NT2/D1 (cell line): Measurements from ENCODE around the gene SLC25A1.
A peak's percentile ranks its signal among the peaks of the same experiment; 100 is the strongest.

Source experiments
- DNase-seq: peaks from one replicate; pipeline ENCODE4 v3.0.0-alpha.2; 2011; ENCODE audit warnings: low read depth, low spot score
- H3K27me3 ChIP-seq: 2 replicates; pipeline ENCODE4 v1.6.0; 2011; ENCODE audit warnings: mild to moderate bottlenecking; ENCODE audit not compliant: insufficient read length, insufficient read depth
- H3K36me3 ChIP-seq: 2 replicates; pipeline ENCODE4 v1.6.1; 2011; ENCODE audit warnings: mild to moderate bottlenecking, low read length, mixed read lengths; ENCODE audit not compliant: insufficient read depth, insufficient read length
- H3K4me1 ChIP-seq: 2 replicates; pipeline ENCODE4 v1.5.1; 2011; ENCODE audit not compliant: insufficient read depth, insufficient read length
- H3K4me3 ChIP-seq: 2 replicates; pipeline ENCODE4 v1.5.1; 2011; ENCODE audit warnings: low read depth; ENCODE audit not compliant: insufficient read length
- H3K9ac ChIP-seq: 2 replicates; pipeline ENCODE4 v1.6.0; 2011; ENCODE audit warnings: low read depth; ENCODE audit not compliant: insufficient read length
- H3K9me3 ChIP-seq: 2 replicates; pipeline ENCODE4 v1.5.1; 2011; ENCODE audit warnings: mild to moderate bottlenecking, low read length; ENCODE audit not compliant: insufficient read depth
- SUZ12 ChIP-seq: IDR thresholded peaks from 2 replicates; pipeline ENCODE4 v1.6.1; 2011; ENCODE audit not compliant: insufficient read length, insufficient read depth; ENCODE audit errors: extremely low read depth
- YY1 ChIP-seq: IDR thresholded peaks from 2 replicates; pipeline ENCODE4 v1.6.1; 2011; ENCODE audit not compliant: insufficient read length, insufficient read depth
- ZNF274 ChIP-seq: IDR thresholded peaks from 2 replicates; pipeline ENCODE4 v1.6.1; 2011; ENCODE audit warnings: mild to moderate bottlenecking, low read depth, low read length

Gene SLC25A1

DNA sequence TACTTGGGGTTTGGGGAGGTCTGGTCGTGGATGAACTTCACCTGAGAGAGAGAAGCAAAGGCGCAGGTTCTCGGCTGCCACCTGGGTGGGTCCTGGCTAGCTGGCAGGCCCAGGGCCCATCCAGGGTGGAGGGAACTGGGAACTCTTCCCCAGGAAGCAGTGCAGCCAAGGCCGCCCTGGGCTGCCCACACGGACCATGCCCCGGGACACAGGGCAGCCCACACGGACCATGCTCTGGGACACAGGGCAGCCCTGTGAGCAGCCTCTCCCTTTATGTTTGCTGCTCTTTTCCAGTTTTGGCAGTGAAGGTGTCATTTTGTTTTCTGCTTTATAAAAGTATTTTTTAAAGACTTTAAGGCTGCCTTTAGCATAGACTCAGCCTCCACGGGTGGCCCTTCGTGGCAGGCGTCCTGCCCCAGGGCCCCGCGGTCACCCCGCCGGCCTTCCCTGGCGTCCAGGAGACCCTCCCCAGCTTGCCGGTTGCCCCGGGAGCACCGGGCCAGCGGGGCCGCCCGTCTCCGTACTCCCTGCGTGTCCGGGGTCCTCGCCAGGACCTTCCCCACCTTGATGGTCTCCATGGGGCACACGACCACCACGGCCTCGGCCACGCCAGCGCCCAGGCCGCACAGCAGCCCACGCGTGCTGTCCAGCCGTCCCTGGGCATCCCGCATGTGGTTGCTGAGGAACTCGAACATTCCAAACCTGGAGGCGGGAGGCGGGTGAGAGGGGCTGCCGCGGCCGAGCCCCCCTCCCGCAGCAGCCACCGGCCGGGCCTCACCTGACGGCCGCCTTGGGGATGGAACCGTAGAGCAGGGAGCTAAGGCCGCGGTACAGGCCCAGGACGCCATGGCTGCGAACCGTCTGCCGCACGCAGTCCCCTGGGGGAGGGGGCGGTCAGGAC, 1.1 kb downstream of the SLC25A1 start:
- DNase-seq, result no peak

DNA sequence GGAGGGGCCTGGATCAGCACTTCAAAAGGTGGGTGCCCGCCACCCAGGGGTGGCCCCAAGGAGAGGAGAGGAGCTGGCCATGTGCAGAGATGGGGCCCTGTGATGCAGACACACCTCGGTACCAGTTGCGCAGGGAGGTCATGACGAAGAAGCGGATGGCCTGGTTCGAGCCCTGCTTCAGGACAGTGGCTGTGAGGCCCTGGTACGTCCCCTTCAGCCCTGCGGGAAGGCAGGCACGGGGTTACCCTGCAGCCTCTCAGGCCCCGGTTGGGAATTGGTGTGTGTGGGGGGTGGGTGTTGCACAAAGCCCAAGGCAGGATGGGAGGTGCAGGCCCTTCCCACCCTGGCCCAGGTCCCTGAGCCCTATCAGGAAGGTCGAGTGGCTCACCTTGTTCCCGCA, 1.8 kb downstream of the SLC25A1 start:
- TF ChIP-seq YY1, result no peak
- TF ChIP-seq SUZ12, result no peak
- TF ChIP-seq ZNF274, result no peak
- Histone ChIP-seq H3K4me1 (peaks cover 46% of the 10 kb centered on the region), H3K36me3 (peaks cover 45% of the 10 kb centered on the region), H3K9me3 (no peaks in the 10 kb centered on the region), H3K4me3 (peak overlapping the region; percentile 15), H3K9ac (peak overlapping the region; percentile 90), H3K27me3 (no peaks in the 10 kb centered on the region)
- no peak for DNase-seq

More for the DNA sequence above, 1.1 kb downstream of the SLC25A1 start:
- Histone ChIP-seq H3K9me3 (no peaks in the 10 kb centered on the region), H3K27me3 (no peaks in the 10 kb centered on the region), H3K9ac (peak overlapping the region; percentile 90), H3K4me1 (peaks cover 49% of the 10 kb centered on the region), H3K4me3 (peak overlapping the region; percentile 74), H3K36me3 (peaks cover 41% of the 10 kb centered on the region)
- no peak for TF ChIP-seq YY1
- no peak for TF ChIP-seq SUZ12
- TF ChIP-seq ZNF274, result no peak

DNA sequence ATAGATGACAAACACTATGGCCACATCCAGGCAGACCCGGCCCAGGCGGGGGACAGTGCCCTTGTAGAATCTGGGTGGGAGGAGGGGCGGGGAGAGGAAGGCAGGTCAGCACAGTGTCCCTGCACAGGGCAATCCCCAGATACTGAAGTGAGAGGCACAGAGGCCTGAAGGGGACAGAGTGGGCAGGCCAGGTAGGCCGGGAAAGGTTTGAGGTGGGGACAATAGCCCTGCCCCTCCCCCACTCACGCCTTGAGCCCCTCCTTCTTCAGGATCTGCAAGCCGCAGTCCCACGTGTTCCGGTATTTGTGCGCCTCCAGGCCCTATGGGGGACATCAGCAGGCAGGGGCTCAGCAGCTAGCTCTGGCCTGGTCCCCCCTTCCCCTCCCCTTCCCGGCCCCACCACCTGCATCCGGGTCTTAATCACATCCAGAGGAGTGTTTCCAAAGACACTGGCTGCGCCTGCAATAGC, 2.3 kb downstream of the SLC25A1 start:
- peaks cover 45% of the 10 kb centered on the region for H3K36me3 ChIP-seq
- no peaks in the 10 kb centered on the region for H3K9me3 ChIP-seq
- no peak overlapping the region for H3K4me3 ChIP-seq
- no peaks in the 10 kb centered on the region for H3K27me3 ChIP-seq
- peak overlapping the region; percentile 64 for H3K9ac ChIP-seq
- peaks cover 46% of the 10 kb centered on the region for H3K4me1 ChIP-seq
- DNase-seq, result no peak
- TF ChIP-seq SUZ12 (no peak), ZNF274 (no peak), YY1 (no peak)

DNA sequence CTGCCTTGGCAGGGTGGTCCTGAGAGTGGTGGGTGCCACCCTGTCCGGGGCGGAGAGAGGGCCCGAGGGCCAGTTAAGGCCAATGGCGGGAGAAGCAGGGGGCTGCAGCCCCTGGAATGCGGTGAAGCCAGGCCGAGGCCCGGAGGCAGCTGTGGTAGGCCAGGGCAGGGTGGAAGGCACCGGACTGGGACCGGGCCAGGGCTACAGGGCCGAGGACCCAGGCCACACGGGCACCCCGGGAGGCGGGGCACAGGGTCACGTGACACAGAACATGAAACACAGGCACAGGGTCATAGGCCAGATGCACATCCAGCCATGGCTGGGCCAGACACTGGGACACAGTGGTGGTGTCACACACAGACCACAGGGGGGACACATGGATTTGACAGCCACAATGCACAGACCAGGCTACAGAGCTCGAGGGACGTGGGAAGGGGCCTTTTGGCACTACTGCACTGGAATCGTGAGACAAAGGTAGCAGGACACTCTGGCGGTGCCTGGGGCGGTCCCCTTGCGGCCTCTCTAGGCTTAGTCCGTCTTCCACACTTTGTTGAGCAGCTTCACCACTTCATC, 2.8 kb downstream of the SLC25A1 start:
- Histone ChIP-seq H3K27me3 (peaks cover 4% of the 10 kb centered on the region), H3K9me3 (no peaks in the 10 kb centered on the region), H3K36me3 (peaks cover 45% of the 10 kb centered on the region), H3K4me1 (peaks cover 44% of the 10 kb centered on the region), H3K4me3 (no peak overlapping the region), H3K9ac (peak overlapping the region; percentile 64)
- TF ChIP-seq SUZ12 (no peak), ZNF274 (no peak), YY1 (no peak)
- no peak for DNase-seq

DNA sequence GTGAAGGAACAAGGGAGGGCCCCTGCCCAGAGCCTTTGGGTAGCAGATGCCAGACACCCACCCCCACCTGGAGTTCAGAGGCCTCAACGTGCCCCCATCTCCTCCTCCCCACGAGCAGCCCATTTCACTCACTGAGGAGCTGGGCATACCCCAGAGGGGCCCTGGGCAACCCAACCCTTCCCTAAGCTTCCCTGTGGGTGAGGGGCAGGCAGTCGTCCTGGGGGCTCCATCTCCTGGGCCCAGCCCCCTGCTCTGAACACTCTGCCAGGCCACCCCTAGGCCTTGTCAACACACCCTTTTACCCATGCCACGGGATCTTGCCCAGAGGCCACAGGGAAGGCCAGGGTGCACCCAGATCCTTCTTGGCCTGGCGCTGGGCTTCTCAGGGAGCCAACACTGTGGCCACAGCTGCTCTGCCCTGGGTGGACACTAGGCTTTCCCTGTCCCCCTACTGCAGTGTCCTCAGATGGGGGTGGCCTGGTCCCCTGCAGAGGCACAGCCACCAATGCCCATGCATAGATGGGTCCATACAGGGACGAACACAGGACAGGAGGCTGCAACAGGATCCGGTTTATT, 3.4 kb downstream of the SLC25A1 start:
- no peak overlapping the region for H3K4me3 ChIP-seq

DNA sequence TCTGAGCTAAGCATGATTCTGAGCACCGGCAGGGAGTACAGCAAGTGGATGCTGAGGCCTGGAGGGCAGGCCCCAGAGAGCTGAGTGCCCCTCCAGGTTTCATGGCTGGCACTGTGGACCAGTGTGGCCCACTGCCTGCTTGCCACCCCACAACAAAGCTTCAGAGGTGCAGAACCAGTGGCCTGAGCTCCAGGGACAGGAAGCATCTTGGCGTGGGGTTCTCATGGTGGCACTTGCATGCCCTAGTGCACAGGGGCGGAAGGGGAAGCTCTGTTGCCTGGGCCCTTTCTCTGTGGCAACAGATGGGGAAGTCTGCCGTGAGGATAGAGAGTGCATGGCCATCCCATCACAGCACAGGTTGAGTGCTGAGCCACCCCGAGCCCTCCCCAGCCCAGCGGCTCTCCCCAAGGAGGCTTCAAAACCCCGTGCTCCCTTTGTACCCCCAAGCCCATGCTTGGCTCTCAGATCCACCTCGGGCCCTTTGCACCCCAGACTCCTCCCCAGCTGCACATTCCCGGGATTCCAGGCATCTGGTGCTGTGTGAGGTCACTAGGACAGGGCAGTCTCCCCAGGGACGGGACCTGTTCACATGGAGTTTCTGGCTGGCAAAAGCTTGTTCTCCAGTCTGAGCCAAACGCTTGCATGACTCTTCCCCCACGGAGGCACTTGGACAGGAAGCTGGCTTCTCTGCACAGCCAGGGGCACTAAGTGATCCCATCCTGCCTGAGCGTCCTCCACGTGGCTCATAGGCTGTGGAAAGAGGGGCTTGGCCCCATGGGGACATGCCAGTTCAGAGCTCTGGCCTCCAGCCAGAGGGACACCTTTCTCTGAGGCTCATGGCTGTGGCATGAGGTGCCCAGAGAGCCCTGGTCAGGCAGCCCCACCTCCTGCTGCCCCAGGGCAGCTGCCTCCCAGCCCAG, 4.2 kb downstream of the SLC25A1 start:
- H3K4me1 ChIP-seq, result peaks cover 45% of the 10 kb centered on the region

More for the DNA sequence above, 3.4 kb downstream of the SLC25A1 start:
- no peak for DNase-seq
- Histone ChIP-seq H3K9ac (peak overlapping the region; percentile 56), H3K27me3 (peaks cover 10% of the 10 kb centered on the region), H3K36me3 (peaks cover 45% of the 10 kb centered on the region), H3K4me1 (peaks cover 42% of the 10 kb centered on the region), H3K9me3 (no peaks in the 10 kb centered on the region)
- no peak for TF ChIP-seq YY1
- TF ChIP-seq ZNF274, result no peak
- TF ChIP-seq SUZ12, result no peak

More for the DNA sequence above, 4.2 kb downstream of the SLC25A1 start:
- no peak for TF ChIP-seq SUZ12
- TF ChIP-seq ZNF274, result no peak
- no peak for TF ChIP-seq YY1
- Histone ChIP-seq H3K4me3 (no peak overlapping the region), H3K36me3 (peaks cover 45% of the 10 kb centered on the region), H3K9ac (peak overlapping the region; percentile 23), H3K9me3 (no peaks in the 10 kb centered on the region), H3K27me3 (peaks cover 18% of the 10 kb centered on the region)
- no peak for DNase-seq
